ENCODE results near the gene LIN37.
A peak's percentile ranks its signal among the peaks of the same experiment; 100 is the strongest.

LIN37 gene

GRCh38 chr19:35748106-35749020 lies at the start of gene LIN37:
Gene LIN37, plus strand, starts transcription at chr19:35748576. Its CDS starts 149 bp downstream, at chr19:35748725.
- peak within 1 kb of the TSS; percentile 70 for H3K4me3 ChIP-seq (ENCODE audit: low read depth, low read length)
- DNase-seq (ENCODE audit: low read depth), result peak; percentile 100
- TF ChIP-seq CTCF (conservative IDR thresholded peaks at IDR 0.05; ENCODE audit: low read depth, low read length), result peak; percentile 20

GRCh38 chr19:35702223-35703012 lies 46.0 kb upstream of the LIN37 start:
- peak overlapping the region; percentile 62 for H3K4me3 ChIP-seq (ENCODE audit: low read depth, low read length)
- DNase-seq (ENCODE audit: low read depth), result peak; percentile 99
- TF ChIP-seq CTCF (conservative IDR thresholded peaks at IDR 0.05; ENCODE audit: low read depth, low read length), result no peak

GRCh38 chr19:35703343-35703742 lies 45.0 kb upstream of the LIN37 start:
- no peak for DNase-seq (ENCODE audit: low read depth)
- H3K4me3 ChIP-seq (ENCODE audit: low read depth, low read length), result no peak overlapping the region
- TF ChIP-seq CTCF (conservative IDR thresholded peaks at IDR 0.05; ENCODE audit: low read depth, low read length), result no peak

- TF ChIP-seq CTCF (conservative IDR thresholded peaks at IDR 0.05; ENCODE audit: low read depth, low read length), result no peak
- peak; percentile 67 for DNase-seq (ENCODE audit: low read depth)
- H3K4me3 ChIP-seq (ENCODE audit: low read depth, low read length), result no peak within 1 kb of the TSS
Measured at GRCh38 chr19:35704218-35704617, 44.2 kb upstream of the LIN37 start, which contains the start of gene ZBTB32. Gene ZBTB32, plus strand, starts transcription at chr19:35704558. Its CDS starts 10,069 bp downstream, at chr19:35714627.

- DNase-seq (ENCODE audit: low read depth), result no peak
- TF ChIP-seq CTCF (conservative IDR thresholded peaks at IDR 0.05; ENCODE audit: low read depth, low read length), result no peak
- H3K4me3 ChIP-seq (ENCODE audit: low read depth, low read length), result no peak overlapping the region
Measured at GRCh38 chr19:35708391-35708790, 40.0 kb upstream of the LIN37 start.

GRCh38 chr19:35710784-35711723 lies 37.3 kb upstream of the LIN37 start:
- no peak overlapping the region for H3K4me3 ChIP-seq (ENCODE audit: low read depth, low read length)
- no peak for DNase-seq (ENCODE audit: low read depth)
- no peak for TF ChIP-seq CTCF (conservative IDR thresholded peaks at IDR 0.05; ENCODE audit: low read depth, low read length)
